Endometrial microvascular endothelial cells (primary cell): ENCODE measurements around the gene BCAM. TPM values are rescaled to one million over a fixed set of nuclear protein-coding genes. Genes with fewer than 3 reads are reported as not detected.

ENCODE experiments used
- in situ Hi-C: cut with HindIII; loops from 2 replicates; pipeline ENCODE4 v1.10.0; 2017; ENCODE audit warnings: low sequenced_read_pairs, low pct_unique_long_range_greater_than_20kb; ENCODE audit errors: inconsistent ontology term
- total RNA-seq: library from RNA; depleted of rRNA; stranded (reverse); fragments of >200 nt; gene quantifications from one replicate; pipeline ENCODE4 v1.2.3, GENCODE V29; 2015; ENCODE audit errors: inconsistent ontology term

BCAM gene
- total RNA-seq, 1 donor from 2014 or later = 35.5 TPM

DNA sequence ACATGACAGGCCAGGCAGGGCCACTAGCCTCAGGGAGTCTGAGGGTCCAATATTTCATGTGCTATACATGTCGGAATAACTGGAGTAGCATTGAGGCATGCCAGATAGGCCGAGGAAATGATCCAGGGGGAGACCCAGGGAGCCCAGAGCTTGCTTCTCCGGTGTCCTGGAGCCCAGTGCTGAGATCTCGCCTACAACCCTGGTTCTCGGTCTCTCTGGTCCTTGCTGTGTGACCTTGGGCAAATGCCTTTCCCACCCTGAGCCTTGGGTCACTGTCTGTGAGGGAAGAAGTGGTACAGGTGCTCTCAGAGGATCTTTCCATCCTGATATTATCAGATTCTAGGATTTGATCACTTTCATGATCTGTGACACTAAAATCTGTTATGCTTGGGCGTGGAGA lies 19.9 kb upstream of the BCAM start:
- in situ Hi-C loops = no loop called here

DNA sequence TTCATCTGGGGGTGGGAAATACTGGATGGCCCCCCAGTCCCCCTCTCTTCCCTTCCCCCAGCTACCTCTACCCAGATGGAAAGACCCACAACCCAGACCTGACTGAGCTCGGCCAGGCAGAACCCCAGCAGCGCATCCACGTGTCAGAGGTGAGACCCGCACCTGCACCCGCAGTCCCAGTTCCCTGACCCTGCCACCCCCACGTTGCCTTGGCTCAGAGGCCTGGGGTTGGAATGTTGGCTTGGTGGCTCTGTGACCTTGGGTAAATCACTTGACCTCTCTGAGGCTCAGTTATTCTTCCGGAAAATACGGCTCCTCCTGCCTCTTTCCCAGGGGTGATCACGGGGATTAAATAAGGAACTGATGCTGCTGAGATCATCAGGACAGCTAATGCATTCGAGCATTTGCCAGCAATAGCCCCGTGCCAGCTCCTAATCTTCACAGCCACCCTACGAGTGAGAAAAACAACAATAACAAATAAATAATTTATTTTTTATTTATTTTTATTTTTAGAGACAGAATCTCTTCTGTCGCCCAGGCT lies 18.9 kb upstream of the BCAM start:
- in situ Hi-C loops = no loop called here

DNA sequence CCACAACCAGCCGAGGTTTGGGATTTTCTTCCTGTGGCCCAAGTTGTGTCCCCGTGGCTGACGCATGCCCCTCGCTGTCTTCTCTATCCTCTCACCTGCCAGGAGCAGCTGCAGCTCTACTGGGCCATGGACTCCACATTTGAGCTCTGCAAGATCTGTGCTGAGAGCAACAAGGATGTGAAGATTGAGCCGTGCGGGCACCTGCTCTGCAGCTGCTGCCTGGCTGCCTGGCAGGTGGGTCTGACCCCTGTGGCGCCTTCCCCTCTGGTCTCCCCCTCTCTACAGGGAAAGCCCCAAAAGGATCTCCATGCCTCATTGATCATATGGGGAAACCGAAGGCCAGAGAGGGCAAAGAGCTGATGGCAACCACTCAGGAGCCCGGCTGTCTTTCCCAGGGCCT lies 16.6 kb upstream of the BCAM start:
- in situ Hi-C loops = no loop called here

DNA sequence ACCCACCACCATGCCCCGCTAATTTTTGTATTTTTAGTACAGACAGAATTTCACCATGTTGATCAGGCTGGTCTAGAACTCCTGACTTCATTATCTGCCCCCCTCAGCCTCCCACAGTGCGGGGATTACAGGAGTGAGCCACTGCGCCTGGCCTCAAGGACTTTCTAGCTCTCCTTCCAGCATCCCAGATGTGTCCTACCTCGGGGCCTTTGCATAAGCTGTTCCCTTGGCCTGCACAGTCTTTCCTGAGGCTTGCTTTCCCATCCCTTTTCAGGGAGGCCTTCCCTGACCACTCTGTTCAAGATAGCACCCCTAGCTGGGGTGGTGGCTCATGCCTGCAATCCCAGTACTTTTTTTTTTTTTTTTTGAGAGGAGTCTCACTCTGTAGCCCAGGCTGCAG lies 14.3 kb upstream of the BCAM start:
- in situ Hi-C loops = no loop called here

DNA sequence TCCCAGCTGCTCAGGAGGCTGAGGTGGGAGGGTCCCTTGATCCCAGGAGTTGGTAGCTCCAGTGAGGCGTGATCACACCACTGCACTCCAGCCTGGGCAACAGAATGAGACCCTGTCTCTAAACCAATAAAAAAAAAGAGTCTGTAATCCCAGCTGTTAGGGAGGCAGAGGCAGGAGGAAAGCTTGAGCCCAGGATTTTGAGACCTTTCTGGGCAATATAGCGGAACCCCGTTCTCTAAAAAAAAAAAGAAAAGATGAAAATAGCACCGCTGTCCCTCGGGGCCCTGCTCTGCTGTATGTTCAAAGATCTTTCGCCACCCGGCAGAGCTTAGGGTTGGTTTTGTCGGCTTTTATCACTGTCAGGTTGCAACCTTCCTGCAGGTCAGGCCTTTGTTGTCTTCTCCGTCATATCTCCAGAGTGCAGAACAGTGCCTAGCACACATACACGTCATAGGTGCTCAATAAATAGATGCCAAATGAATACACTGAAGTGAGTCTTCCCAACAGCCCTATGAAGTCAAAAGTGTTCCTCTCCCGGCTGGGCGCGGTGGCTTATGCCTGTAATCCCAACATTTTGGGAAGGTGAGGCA lies 13.4 kb upstream of the BCAM start:
- in situ Hi-C loops = no loop called here

DNA sequence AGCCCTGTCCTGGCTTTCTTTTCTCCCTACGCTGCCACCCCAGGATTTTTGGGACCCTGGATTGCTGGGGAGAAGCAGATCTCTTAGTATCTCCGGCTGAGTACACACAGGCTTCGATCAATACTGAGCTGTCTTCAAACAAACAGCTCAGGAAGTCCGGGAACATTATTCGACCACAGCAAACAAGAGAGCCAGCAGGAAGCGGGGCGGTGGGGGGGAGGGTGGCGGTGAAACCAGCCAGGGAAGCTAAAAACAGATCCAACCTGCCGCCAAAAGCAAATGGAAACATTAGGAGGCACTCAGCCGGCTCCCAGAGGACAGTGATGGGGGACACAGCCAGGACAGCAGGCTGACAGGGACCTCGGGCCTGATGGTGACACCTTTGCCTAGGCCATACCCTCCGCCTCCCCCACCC lies 12.2 kb upstream of the BCAM start:
- in situ Hi-C loops = no loop called here

DNA sequence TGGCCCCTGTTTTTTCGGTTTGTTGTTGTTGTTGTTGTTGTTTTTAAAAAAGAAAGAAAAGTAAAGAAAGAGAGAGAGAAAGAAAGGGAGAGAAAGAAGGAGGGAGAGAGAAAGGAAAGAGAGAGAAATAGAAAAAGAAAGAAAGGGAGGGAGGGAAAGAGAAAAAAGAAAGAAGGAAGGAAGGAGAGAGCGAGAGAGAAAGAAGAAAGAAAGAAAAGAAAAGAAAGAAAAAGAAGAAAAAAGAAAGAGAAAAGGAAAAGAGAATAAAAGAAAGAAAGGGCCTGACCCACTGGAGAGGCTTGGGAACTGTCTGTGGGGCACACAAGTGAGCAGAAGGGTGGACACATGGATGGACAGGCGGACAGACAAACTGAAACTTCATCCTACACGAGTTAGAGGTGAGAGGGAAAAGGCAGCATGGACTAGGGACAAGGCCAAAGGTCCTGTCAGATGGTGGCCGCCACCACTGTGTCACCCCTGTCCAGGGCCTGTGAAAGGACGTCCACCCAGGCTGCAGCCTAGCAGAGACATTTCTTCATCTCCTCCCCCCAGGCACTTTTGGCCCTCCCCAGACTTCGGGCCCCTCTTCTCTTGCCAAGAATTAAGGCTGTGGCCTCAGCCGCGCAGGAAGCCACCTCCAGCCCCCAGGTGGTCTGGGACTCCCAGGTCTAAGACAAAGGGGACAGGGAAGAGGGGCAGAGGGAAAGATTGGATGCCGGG lies 9.1 kb upstream of the BCAM start:
- in situ Hi-C loops = no loop called here

DNA sequence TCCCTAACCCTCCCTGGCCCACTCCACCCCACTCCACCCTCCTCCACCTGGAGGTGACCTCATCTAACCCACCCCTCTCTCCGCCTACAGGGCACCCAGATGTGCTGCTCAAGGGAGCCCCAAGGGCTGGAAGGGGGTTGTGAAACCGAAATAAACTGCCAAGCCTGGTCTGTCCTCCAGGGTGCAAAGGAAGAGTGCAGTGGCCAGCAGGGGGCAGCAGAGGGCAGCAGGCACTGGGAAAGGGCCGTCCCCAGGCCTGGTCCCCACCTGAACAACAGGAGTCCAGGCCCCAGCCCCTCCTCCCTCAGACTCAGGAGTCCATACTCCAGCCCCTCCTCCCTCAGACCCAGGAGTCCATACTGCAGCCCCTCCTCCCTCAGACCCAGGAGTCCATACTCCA lies 8.4 kb upstream of the BCAM start:
- in situ Hi-C loops = no loop called here

DNA sequence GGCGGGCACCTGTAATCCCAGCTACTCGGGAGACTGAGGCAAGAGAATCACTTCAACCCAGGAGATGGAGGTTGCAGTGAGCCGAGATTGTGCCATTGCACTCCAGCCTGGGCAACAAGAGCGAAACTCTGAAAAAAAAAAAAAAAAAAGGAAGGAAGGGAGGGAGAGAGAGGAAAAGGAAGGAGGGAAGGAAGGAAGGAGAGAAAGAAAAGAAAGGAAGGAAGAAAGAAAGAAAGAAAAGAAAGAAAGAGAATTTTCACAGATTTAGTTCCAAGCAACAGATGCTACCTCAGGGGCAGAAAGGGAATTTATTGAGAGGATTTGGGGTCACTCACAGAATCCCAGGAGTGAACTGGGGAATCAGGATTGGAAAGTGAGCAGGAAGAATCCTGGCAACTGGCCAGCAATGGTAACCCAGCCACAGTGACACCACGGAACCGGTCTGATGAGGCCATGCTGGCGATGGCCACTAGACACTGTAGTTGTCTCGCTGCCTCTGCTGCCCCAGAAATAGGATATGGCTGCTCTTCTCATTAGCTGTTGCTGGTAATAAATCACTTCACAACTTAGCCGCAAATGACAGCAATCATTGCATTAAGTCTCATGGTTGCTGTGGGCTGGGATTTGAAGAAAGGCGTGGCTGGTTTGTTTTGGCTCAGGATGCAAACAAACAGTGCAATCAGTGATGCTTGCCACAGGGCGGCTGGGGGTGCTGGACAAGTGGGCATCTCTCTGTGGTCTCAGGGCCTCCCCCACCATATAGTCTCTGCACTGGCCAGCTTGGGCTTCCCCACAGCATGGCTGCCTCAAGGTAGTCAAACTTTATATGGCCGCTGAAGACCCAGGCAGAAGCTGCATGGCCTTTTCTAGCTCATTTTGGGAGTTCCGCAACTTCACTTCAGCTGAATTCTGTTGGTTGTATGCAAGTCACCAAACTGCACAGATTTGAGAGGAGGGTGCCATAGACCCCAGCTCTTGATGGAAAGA lies 5.2 kb upstream of the BCAM start:
- in situ Hi-C loops = no loop called here

DNA sequence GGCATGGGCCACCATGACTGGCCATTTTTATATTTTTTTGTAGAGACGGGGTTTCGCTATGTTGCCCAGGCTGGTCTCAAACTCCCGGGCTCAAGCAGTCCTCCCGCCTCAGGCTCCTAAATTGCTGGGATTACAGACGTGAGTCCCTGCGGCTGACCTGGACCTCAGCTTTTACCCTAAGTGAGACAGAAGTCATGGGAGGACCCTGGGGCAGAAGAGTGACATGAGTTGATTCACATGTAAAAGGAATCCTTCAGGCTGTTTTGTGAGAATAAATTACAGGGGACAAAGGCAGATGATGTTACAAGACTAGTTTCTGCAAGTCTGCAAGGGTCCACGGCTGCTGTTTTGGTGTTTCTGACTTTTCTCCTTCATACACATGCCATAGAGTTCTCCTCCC lies 2.6 kb upstream of the BCAM start:
- in situ Hi-C loops = no loop called here

DNA sequence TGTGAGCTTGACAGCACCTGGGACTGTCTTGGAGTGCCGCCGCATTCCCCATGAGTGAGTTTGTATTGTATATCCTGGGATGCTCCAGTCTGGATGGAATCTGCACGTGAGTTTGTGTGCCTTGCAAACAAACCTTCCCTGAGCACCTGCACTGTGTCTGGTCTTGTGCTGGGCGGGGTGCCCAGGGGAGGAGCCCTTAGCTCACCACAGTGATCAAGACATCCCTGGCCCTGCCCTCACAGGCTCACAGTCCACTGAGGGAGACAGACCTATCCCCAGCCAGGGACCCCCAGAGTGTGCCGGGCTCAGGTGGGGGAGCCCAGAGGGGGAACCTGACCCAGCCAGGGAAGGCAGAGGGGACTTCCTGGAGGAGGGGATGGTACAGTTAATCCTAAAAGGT lies 1.7 kb upstream of the BCAM start:
- in situ Hi-C loops = no loop called here

DNA sequence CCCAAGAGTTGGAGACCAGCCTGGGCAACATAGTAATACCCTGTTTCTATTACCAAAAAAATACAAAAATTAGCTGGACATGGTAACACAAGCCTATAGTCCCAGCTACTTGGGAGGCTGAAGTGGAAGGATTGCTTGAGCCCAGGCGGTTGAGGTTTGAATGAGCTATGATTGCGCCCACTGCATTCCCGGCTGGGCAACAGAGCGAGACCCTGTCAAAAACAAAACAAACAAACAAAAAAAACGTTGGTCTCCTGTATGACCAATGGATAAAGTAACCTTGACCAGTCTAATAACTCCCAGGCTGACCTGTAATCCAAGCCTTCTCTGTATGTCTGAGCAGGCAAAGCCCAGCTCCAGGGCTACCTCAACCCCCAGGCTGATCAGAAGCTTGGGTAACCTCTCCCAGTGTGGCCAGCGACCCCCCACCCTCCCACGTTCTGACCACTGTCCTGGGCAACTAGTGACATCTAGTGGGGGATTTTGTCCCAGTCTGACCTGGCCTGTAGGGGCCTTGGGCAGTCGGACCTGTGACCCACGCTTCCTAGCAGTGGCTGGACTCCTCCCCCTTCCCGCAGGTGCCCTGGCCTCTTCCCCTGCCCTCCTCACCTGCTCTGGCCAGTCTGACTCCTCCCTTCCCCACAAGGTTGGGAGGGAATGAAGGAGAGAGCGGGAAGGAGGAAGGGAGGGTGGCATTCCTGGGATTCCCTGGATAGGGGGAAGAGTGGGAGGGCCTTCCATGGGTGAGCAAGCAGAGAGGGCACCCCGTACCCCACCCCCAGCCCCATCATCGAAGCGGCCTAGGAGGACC lies 1.0 kb upstream of the BCAM start:
- in situ Hi-C loops = no loop called here

DNA sequence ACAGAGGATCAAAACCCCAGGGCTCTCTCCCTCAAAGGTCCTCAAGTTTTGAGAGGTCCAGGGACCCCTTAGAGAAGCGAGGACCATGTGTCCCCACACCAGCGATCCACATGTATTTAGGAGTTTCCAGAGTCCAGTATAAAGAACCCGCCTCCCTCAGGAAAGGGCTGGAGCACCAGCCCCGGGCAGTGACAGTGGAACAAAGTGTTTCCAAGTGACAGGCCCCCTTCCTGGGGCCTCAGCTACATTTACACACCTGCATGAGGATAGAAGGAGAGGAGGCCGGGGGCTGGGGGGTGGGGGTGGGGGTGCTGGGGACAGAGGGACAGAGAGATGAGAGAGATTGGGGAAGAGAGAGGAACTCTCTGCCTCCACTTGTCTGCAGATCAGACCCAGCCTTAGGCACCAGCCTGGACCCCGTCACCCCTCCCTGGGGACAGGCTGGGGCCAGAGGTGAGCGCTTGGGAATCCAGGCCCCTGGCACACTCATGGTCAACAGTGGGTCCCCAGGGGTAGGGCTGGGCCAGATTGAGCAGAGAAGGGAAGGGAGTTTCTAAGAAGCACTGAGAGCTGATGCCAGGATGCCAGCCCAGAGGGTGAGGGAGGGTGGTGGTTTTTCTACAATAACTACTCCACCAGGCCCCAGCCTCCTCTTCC lies 802 bp downstream of the BCAM start:
- in situ Hi-C loops = no loop called here

DNA sequence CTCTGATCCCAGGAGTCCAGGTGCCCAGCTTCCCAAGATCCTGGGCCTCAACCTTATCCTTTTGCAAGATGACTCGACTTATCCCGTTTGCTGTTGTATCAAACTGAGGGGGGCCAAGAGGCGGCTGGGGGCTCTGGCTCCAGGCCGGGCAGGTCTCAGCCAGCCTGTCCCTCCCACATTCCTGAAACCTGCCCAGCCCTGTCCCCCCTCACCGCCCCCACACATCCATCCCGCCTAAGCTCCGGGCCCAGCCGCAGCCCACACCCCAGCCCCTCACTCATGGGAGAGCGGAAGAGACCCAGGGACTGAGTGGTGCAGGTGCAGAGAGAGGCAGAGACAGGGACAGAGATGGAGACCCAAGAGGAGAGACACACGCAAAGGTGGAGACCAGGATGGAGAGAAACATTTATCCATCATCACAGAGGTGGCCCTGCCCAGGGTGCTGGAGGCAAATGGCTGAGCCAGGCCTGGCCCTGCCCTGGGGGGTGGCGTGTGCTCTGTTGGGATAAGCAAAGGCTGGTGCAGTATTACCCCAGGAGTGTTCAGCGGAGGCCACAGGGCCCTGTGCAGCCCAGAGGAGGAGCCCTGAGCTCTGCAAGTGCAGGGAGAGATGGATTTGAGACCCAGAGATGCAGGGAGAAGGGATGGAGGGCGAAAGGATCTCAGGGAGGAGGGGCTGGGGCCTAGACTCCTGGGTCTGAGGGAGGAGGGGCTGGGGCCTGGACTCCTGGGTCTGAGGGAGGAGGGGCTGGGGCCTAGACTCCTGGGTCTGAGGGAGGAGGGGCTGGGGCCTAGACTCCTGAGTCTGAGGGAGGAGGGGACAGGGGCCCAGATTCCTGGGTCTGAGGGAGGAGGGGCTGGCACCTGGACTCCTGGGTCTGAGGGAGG lies 1.6 kb downstream of the BCAM start:
- in situ Hi-C loops = no loop called here

DNA sequence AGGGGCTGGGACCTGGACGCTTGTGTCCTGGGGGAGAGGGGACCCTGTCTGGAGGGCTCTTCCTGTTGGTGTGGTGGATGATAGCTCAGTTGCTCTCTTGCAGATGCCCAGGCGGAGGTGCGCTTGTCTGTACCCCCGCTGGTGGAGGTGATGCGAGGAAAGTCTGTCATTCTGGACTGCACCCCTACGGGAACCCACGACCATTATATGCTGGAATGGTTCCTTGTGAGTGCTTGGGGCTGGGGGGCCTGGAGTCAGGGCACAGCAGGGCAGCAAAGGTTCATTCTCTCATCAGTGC lies 2.2 kb downstream of the BCAM start:
- in situ Hi-C loops = no loop called here

DNA sequence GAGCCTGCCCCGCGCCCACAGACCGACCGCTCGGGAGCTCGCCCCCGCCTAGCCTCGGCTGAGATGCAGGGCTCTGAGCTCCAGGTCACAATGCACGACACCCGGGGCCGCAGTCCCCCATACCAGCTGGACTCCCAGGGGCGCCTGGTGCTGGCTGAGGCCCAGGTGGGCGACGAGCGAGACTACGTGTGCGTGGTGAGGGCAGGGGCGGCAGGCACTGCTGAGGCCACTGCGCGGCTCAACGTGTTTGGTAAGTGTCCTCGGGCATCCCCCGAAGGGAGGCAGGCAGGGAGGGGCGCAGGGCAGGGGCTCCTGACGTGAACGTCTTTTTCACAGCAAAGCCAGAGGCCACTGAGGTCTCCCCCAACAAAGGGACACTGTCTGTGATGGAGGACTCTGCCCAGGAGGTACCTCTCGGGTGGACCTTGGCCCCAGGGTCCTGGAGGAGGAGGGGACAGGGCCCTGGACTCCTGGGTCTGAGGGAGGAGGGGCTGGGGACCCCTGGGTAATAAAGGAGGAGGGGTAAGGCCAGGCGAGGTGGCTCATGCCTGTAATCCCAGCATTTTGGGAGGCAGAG lies 3.3 kb downstream of the BCAM start:
- in situ Hi-C loops = no loop called here

DNA sequence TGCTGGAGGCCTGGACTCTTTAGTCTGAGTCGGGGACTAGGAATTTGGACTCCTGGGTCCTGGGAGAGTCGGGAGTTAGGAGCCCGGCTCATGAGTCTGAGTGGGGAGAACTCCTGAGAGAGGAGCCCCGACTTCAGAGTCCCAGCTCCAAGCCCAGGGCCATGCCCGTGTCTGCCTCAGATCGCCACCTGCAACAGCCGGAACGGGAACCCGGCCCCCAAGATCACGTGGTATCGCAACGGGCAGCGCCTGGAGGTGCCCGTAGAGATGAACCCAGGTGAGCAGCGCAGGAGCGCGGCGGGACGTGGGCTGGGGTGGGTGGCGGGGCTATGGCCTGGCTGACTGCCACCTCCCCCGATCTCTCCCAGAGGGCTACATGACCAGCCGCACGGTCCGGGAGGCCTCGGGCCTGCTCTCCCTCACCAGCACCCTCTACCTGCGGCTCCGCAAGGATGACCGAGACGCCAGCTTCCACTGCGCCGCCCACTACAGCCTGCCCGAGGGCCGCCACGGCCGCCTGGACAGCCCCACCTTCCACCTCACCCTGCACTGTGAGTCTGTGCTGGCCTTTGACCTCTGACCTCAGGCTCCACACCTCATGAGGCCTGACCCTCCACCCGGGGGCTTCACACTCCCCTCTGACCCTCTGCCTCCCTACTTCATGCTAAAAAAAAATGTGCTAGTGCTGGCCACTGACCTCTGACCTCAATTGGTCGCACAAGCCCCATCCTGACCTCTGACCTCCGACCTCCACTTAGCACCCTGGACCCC lies 4.4 kb downstream of the BCAM start:
- in situ Hi-C loops = no loop called here
